CD8-positive, alpha-beta memory T cell (primary cell): ENCODE measurements around the gene ST8SIA5. TPM values are rescaled to one million over a fixed set of nuclear protein-coding genes. Genes with fewer than 3 reads are reported as not detected.

Experiments used
- CTCF ChIA-PET: fragments of 350-600 bp; sonication (Branson Sonifier 250); formaldehyde crosslinking; loops from one replicate; lab custom pipeline; 2021; ENCODE audit warnings: antibody characterized with exemption; lab: Charles Lee
- POLR2A ChIA-PET: fragments of 350-600 bp; sonication (Branson Sonifier 250); formaldehyde crosslinking; loops from one replicate; lab custom pipeline; 2021; ENCODE audit warnings: antibody characterized with exemption; lab: Charles Lee
- DNase-seq, 5 donors: peaks; one replicate each; pipeline versions ENCODE4 v3.0.0 to v3.0.0-alpha.2; 2020 to 2022; ENCODE audit warnings: mixed read lengths in 1 of 5
- H3K27ac ChIP-seq: one replicate; pipeline ENCODE4 v1.7.0; 2013; ENCODE audit warnings: low read depth, mild to moderate bottlenecking, low read length, moderate library complexity
- H3K27me3 ChIP-seq: 2 replicates; pipeline ENCODE4 v1.7.0; 2013; ENCODE audit warnings: low read length, mild to moderate bottlenecking; ENCODE audit not compliant: insufficient read depth, poor library complexity, severe bottlenecking
- H3K36me3 ChIP-seq: 2 replicates; pipeline ENCODE4 v1.7.0; 2013; ENCODE audit warnings: mild to moderate bottlenecking, low read length, moderate library complexity; ENCODE audit not compliant: insufficient read depth
- H3K4me1 ChIP-seq: 2 replicates; pipeline ENCODE4 v1.7.0; 2013; ENCODE audit warnings: mild to moderate bottlenecking, low read length, moderate library complexity; ENCODE audit not compliant: insufficient read depth
- H3K4me3 ChIP-seq: 2 replicates; pipeline ENCODE4 v1.7.0; 2013; ENCODE audit warnings: mild to moderate bottlenecking, low read length
- H3K9me3 ChIP-seq: 2 replicates; pipeline ENCODE4 v1.7.0; 2013; ENCODE audit warnings: mild to moderate bottlenecking, low read length
- H3K27ac Mint-ChIP-seq, 8 donors: one replicate each; pipeline ENCODE4 v1.8.0; 2020 to 2021; ENCODE audit warnings: mixed read lengths in 8 of 8, mild to moderate bottlenecking in 6 of 8, inconsistent platforms in 3 of 8, moderate library complexity in 3 of 8
- H3K27me3 Mint-ChIP-seq, 2 donors: one replicate each; pipeline ENCODE4 v1.8.0; 2020 to 2021; ENCODE audit warnings: mixed read lengths in 2 of 2, mild to moderate bottlenecking in 1 of 2, moderate library complexity in 1 of 2
- H3K36me3 Mint-ChIP-seq, 3 donors: one replicate each; pipeline ENCODE4 v1.8.0; 2020 to 2021; ENCODE audit warnings: mixed read lengths in 3 of 3, inconsistent platforms in 1 of 3, mild to moderate bottlenecking in 1 of 3
- H3K4me1 Mint-ChIP-seq, 3 donors: one replicate each; pipeline ENCODE4 v1.8.0; 2020 to 2021; ENCODE audit warnings: mixed read lengths in 3 of 3, inconsistent platforms in 1 of 3, mild to moderate bottlenecking in 1 of 3
- H3K4me3 Mint-ChIP-seq, 7 donors: one replicate each; pipeline ENCODE4 v1.8.0; 2020 to 2021; ENCODE audit warnings: mixed read lengths in 7 of 7, mild to moderate bottlenecking in 6 of 7, moderate library complexity in 4 of 7, inconsistent platforms in 2 of 7
- H3K9me3 Mint-ChIP-seq, 5 donors: one replicate each; pipeline ENCODE4 v1.8.0; 2020 to 2022; ENCODE audit warnings: mixed read lengths in 5 of 5, mild to moderate bottlenecking in 3 of 5, moderate library complexity in 2 of 5, inconsistent platforms in 1 of 5
- polyA plus RNA-seq: library from polyadenylated mRNA; unstranded; fragments of 300-500 nt; fragmentation: Illumina TruSeq; gene quantifications from one replicate; pipeline ENCODE4 v1.2.3, GENCODE V29; 2021
- total RNA-seq, 2 experiments: library from RNA; stranded (reverse); gene quantifications; one replicate each; pipeline ENCODE4 v1.2.3, GENCODE V29; 2021

Gene ST8SIA5
- total and polyA plus RNA-seq, 3 experiments from 2014 or later, result 0.23 TPM; not detected in 2

- Histone ChIP-seq H3K4me3 (no peak overlapping the region), H3K36me3 (no peaks in the 10 kb centered on the region), H3K27ac (no peak overlapping the region), H3K9me3 (no peaks in the 10 kb centered on the region), H3K4me1 (peaks cover 4% of the 10 kb centered on the region), H3K27me3 (no peaks in the 10 kb centered on the region)
- ChIA-PET CTCF (interaction anchor here (1.2 to 9.4 kb wide), 5 partner anchors 379 to 522 kb away, joined by 4 to 88 read pairs (median 28); a partner anchor contains a TSS), POLR2A (no interaction called here)
- no peaks in the 10 kb centered on the region for H3K4me1 Mint-ChIP-seq
- no peaks in the 10 kb centered on the region for H3K9me3 Mint-ChIP-seq
- no peak overlapping the region for H3K4me3 Mint-ChIP-seq
- no peak for DNase-seq
- peak overlapping the region in 1 of 8 donors; percentile 5 for H3K27ac Mint-ChIP-seq
- H3K27me3 Mint-ChIP-seq, result peaks cover 0 to 7% of the 10 kb centered on the region in 2 donors
- no peaks in the 10 kb centered on the region for H3K36me3 Mint-ChIP-seq
Observed at GRCh38 chr18:46659484-46659883, 97.4 kb downstream of the ST8SIA5 start.

GRCh38 chr18:46657115-46657955, 99.5 kb downstream of the ST8SIA5 start, which contains the start of gene LOXHD1:
Gene LOXHD1, minus strand, starts transcription at chr18:46657220. Its CDS starts 187 bp downstream, at chr18:46657033.
- H3K9me3 Mint-ChIP-seq, result no peaks in the 10 kb centered on the region
- H3K4me3 Mint-ChIP-seq, result no peak within 1 kb of the TSS
- Histone ChIP-seq H3K9me3 (no peaks in the 10 kb centered on the region), H3K27ac (no peak within 1 kb of the TSS), H3K27me3 (no peaks in the 10 kb centered on the region), H3K36me3 (no peaks in the 10 kb centered on the region), H3K4me3 (no peak within 1 kb of the TSS), H3K4me1 (peaks cover 4% of the 10 kb centered on the region)
- POLR2A ChIA-PET, result interaction anchor here (0.6 kb wide), 1 partner anchor 484 kb away, joined by 3 read pairs; no protein-coding TSS in a partner anchor
- H3K27me3 Mint-ChIP-seq, result peaks cover 0 to 4% of the 10 kb centered on the region in 2 donors
- H3K27ac Mint-ChIP-seq, result peak within 1 kb of the TSS in 1 of 8 donors; percentile 51
- no peak for DNase-seq
- H3K4me1 Mint-ChIP-seq, result no peaks in the 10 kb centered on the region
- H3K36me3 Mint-ChIP-seq, result no peaks in the 10 kb centered on the region
- CTCF ChIA-PET, result interaction anchor here (0.6 to 9.4 kb wide), 38 partner anchors 9 to 521 kb away, joined by 3 to 88 read pairs (median 4); a partner anchor contains a TSS

- DNase-seq, result no peak
- H3K27me3 ChIP-seq, result no peaks in the 10 kb centered on the region
- no peaks in the 10 kb centered on the region for H3K9me3 ChIP-seq
- POLR2A ChIA-PET, result no interaction called here
- no peaks in the 10 kb centered on the region for H3K36me3 Mint-ChIP-seq
- no peak overlapping the region for H3K4me3 ChIP-seq
- CTCF ChIA-PET, result interaction anchor here (0.8 to 9.4 kb wide), 8 partner anchors 8 to 509 kb away, joined by 3 to 88 read pairs (median 6); a partner anchor contains a TSS
- H3K4me1 ChIP-seq, result peaks cover 4% of the 10 kb centered on the region
- no peak overlapping the region for H3K27ac Mint-ChIP-seq
- H3K9me3 Mint-ChIP-seq, result no peaks in the 10 kb centered on the region
- peaks cover 0 to 4% of the 10 kb centered on the region in 2 donors for H3K27me3 Mint-ChIP-seq
- no peak overlapping the region for H3K27ac ChIP-seq
- H3K4me3 Mint-ChIP-seq, result no peak overlapping the region
- no peaks in the 10 kb centered on the region for H3K36me3 ChIP-seq
- H3K4me1 Mint-ChIP-seq, result no peaks in the 10 kb centered on the region
Observed at GRCh38 chr18:46656326-46657114, 100.3 kb downstream of the ST8SIA5 start.

- Histone ChIP-seq H3K27ac (no peak overlapping the region), H3K4me3 (no peak overlapping the region), H3K27me3 (no peaks in the 10 kb centered on the region), H3K4me1 (no peaks in the 10 kb centered on the region), H3K9me3 (no peaks in the 10 kb centered on the region), H3K36me3 (no peaks in the 10 kb centered on the region)
- Mint-ChIP-seq H3K9me3 (no peaks in the 10 kb centered on the region), H3K4me3 (no peak overlapping the region), H3K36me3 (no peaks in the 10 kb centered on the region), H3K27me3 (no peaks in the 10 kb centered on the region), H3K4me1 (no peaks in the 10 kb centered on the region), H3K27ac (no peak overlapping the region)
- DNase-seq, result no peak
- CTCF ChIA-PET, result no interaction called here
- POLR2A ChIA-PET, result no interaction called here
Observed at GRCh38 chr18:46652372-46652771, 104.5 kb downstream of the ST8SIA5 start.

GRCh38 chr18:46650681-46651080, 106.2 kb downstream of the ST8SIA5 start:
- no peak for DNase-seq
- ChIA-PET CTCF (interaction anchor here (0.7 to 4.8 kb wide), 4 partner anchors 7 to 507 kb away, joined by 3 to 22 read pairs (median 4); partner anchors contain the start of gene LOXHD1), POLR2A (no interaction called here)
- no peak overlapping the region for H3K27ac ChIP-seq
- peaks cover 0 to 4% of the 10 kb centered on the region in 2 donors for H3K27me3 Mint-ChIP-seq
- no peak overlapping the region for H3K4me3 Mint-ChIP-seq
- H3K4me1 Mint-ChIP-seq, result no peaks in the 10 kb centered on the region
- no peaks in the 10 kb centered on the region for H3K27me3 ChIP-seq
- H3K4me1 ChIP-seq, result no peaks in the 10 kb centered on the region
- no peaks in the 10 kb centered on the region for H3K36me3 ChIP-seq
- H3K9me3 ChIP-seq, result no peaks in the 10 kb centered on the region
- H3K9me3 Mint-ChIP-seq, result no peaks in the 10 kb centered on the region
- no peak overlapping the region for H3K4me3 ChIP-seq
- no peak overlapping the region for H3K27ac Mint-ChIP-seq
- H3K36me3 Mint-ChIP-seq, result no peaks in the 10 kb centered on the region

- ChIA-PET CTCF (interaction anchor here (4.8 kb wide), 1 partner anchor 8 kb away, joined by 22 read pairs; the partner anchor contains the start of gene LOXHD1), POLR2A (no interaction called here)
- H3K27ac Mint-ChIP-seq, result no peak overlapping the region
- H3K27me3 Mint-ChIP-seq, result peaks cover 0 to 4% of the 10 kb centered on the region in 2 donors
- H3K36me3 ChIP-seq, result no peaks in the 10 kb centered on the region
- H3K4me3 Mint-ChIP-seq, result no peak overlapping the region
- no peak overlapping the region for H3K4me3 ChIP-seq
- no peaks in the 10 kb centered on the region for H3K4me1 Mint-ChIP-seq
- no peaks in the 10 kb centered on the region for H3K4me1 ChIP-seq
- H3K27ac ChIP-seq, result no peak overlapping the region
- no peaks in the 10 kb centered on the region for H3K9me3 ChIP-seq
- H3K9me3 Mint-ChIP-seq, result no peaks in the 10 kb centered on the region
- H3K27me3 ChIP-seq, result no peaks in the 10 kb centered on the region
- no peak for DNase-seq
- H3K36me3 Mint-ChIP-seq, result no peaks in the 10 kb centered on the region
Observed at GRCh38 chr18:46649071-46649862, 107.6 kb downstream of the ST8SIA5 start.

- POLR2A ChIA-PET, result no interaction called here
- Histone ChIP-seq H3K27me3 (no peaks in the 10 kb centered on the region), H3K4me1 (no peaks in the 10 kb centered on the region), H3K36me3 (no peaks in the 10 kb centered on the region), H3K4me3 (no peak overlapping the region), H3K9me3 (no peaks in the 10 kb centered on the region), H3K27ac (no peak overlapping the region)
- DNase-seq, result no peak
- CTCF ChIA-PET, result interaction anchor here (4.8 kb wide), 1 partner anchor 11 kb away, joined by 22 read pairs; the partner anchor contains the start of gene LOXHD1
- no peak overlapping the region for H3K27ac Mint-ChIP-seq
- no peak overlapping the region for H3K4me3 Mint-ChIP-seq
- no peaks in the 10 kb centered on the region for H3K9me3 Mint-ChIP-seq
- H3K27me3 Mint-ChIP-seq, result peaks cover 0 to 4% of the 10 kb centered on the region in 2 donors
- no peaks in the 10 kb centered on the region for H3K4me1 Mint-ChIP-seq
- no peaks in the 10 kb centered on the region for H3K36me3 Mint-ChIP-seq
Observed at GRCh38 chr18:46646468-46646867, 110.4 kb downstream of the ST8SIA5 start.
